GM12878 (cell line): Measurements from ENCODE around the gene TSC22D4. TPM values are rescaled to one million over a fixed set of nuclear protein-coding genes. Genes with fewer than 3 reads are reported as not detected.

Experiments used
- BMI1 ChIP-seq: fragments of 450-650 bp; IDR thresholded peaks from 2 replicates; pipeline ENCODE4 v1.6.1; 2016; ENCODE audit warnings: mild to moderate bottlenecking, moderate library complexity, borderline replicate concordance
- EP300 ChIP-seq, 2 experiments: fragments of 150-350 bp in 1 of 2; IDR thresholded peaks; 2 replicates each; pipeline ENCODE4 v1.6.1; 2011 to 2012; ENCODE audit warnings: low read depth in 2 of 2, low read length in 2 of 2, borderline replicate concordance in 1 of 2, improper control_type of control experiment in 1 of 2, inconsistent platforms in 1 of 2; ENCODE audit not compliant: control insufficient read depth in 1 of 2
- EZH2 ChIP-seq: IDR thresholded peaks from 2 replicates; pipeline ENCODE4 v1.6.1; 2012; ENCODE audit warnings: low read depth, mild to moderate bottlenecking, control low read depth, inconsistent platforms, low read length, borderline replicate concordance; ENCODE audit not compliant: control insufficient read depth
- LARP7 ChIP-seq: fragments of 450-650 bp; IDR thresholded peaks from 2 replicates; pipeline ENCODE4 v1.6.1; 2017; ENCODE audit warnings: mild to moderate bottlenecking
- MEF2B ChIP-seq: fragments of 450-650 bp; IDR thresholded peaks from 2 replicates; pipeline ENCODE4 v1.6.1; 2018; ENCODE audit warnings: mild to moderate bottlenecking, moderate library complexity; ENCODE audit not compliant: partially characterized antibody, poor library complexity, severe bottlenecking
- MYB ChIP-seq: fragments of 150-350 bp; IDR thresholded peaks from 2 replicates; pipeline ENCODE4 v1.6.1; 2014; ENCODE audit warnings: mild to moderate bottlenecking, low read depth, low read length, borderline replicate concordance
- PAX8 ChIP-seq: fragments of 450-650 bp; IDR thresholded peaks from 2 replicates; pipeline ENCODE4 v1.6.1; 2017; ENCODE audit warnings: mild to moderate bottlenecking, moderate library complexity
- RUNX3 ChIP-seq: IDR thresholded peaks from 2 replicates; pipeline ENCODE4 v1.6.1; 2012; ENCODE audit warnings: low read length, inconsistent platforms
- SRF ChIP-seq, 2 experiments: IDR thresholded peaks; 2 replicates each; pipeline ENCODE4 v1.6.1; 2011; ENCODE audit warnings: low read depth in 2 of 2, low read length in 2 of 2, mild to moderate bottlenecking in 1 of 2, moderate library complexity in 1 of 2
- SUZ12 ChIP-seq: fragments of 200-600 bp; sonication (generic); IDR thresholded peaks from one replicate; pipeline ENCODE4 v1.6.1; 2018; ENCODE audit warnings: antibody characterized with exemption, mild to moderate bottlenecking; ENCODE audit not compliant: unreplicated experiment
- ZNF274 ChIP-seq: IDR thresholded peaks from one replicate; pipeline ENCODE4 v1.8.0; 2011; ENCODE audit not compliant: insufficient read length, insufficient read depth
- ZSCAN29 ChIP-seq: fragments of 450-650 bp; IDR thresholded peaks from 2 replicates; pipeline ENCODE4 v1.6.1; 2017; ENCODE audit warnings: mild to moderate bottlenecking, moderate library complexity
- polyA plus RNA-seq, 11 experiments: library from polyadenylated mRNA; depleted of rRNA in 4 of 11; unstranded in 6 of 11; stranded (reverse) in 5 of 11; fragments of >200 nt; fragmentation: Nextera tagmentation in 4 of 11; fragmentation: Illumina TruSeq in 1 of 11; extraction: Ambion mirVana in 4 of 11; extraction: Trizol in 1 of 11; gene quantifications; 1 replicate in 1 of 11; 2 replicates in 10 of 11; pipeline versions ENCODE4 v1.2.1 to v1.2.3, GENCODE V29; 2011 to 2016; ENCODE audit warnings: inconsistent platforms in 2 of 11, missing spikeins in 2 of 11, low read depth in 1 of 11
- total RNA-seq, 4 experiments: library from RNA; depleted of rRNA in 3 of 4; stranded (reverse); fragments of >200 nt in 3 of 4; fragmentation: Illumina TruSeq in 1 of 4; extraction: Trizol in 1 of 4; gene quantifications; 2 replicates each; pipeline versions ENCODE4 v1.2.1 to v1.2.3, GENCODE V29; 2013 to 2021
- TF ChIP-seq, protein P1 (sequence below): IDR thresholded peaks from 2 replicates; pipeline ENCODE4 v1.6.1; 2011; ENCODE audit warnings: mild to moderate bottlenecking, low read depth, low read length, moderate library complexity; ENCODE audit not compliant: insufficient replicate concordance
- TF ChIP-seq, protein P2 (sequence below): IDR thresholded peaks from 2 replicates; pipeline ENCODE4 v1.6.1; 2011; ENCODE audit warnings: low read depth, low read length, improper control_type of control experiment, borderline replicate concordance
- TF ChIP-seq, protein P3 (sequence below): fragments of 450-650 bp; IDR thresholded peaks from 2 replicates; pipeline ENCODE4 v1.6.1; 2014; ENCODE audit warnings: mild to moderate bottlenecking
- TF ChIP-seq, protein P4 (sequence below): IDR thresholded peaks from 2 replicates; pipeline ENCODE4 v1.6.1; 2012; ENCODE audit warnings: low read depth, low read length, improper control_type of control experiment
- TF ChIP-seq, protein P5 (sequence below): IDR thresholded peaks from 2 replicates; pipeline ENCODE4 v1.6.1; 2011; ENCODE audit warnings: borderline replicate concordance, low read depth, mild to moderate bottlenecking, moderate library complexity, low read length; ENCODE audit not compliant: insufficient read depth, poor library complexity, severe bottlenecking
- TF ChIP-seq, protein P6 (sequence below): fragments of 450-650 bp; IDR thresholded peaks from 2 replicates; pipeline ENCODE4 v1.6.1; 2017; ENCODE audit warnings: mild to moderate bottlenecking

The TSC22D4 gene
- total and polyA plus RNA-seq, 10 of the 15 experiments (the other 5 are each of a cell fraction or from before 2014, with no cell fraction given), result 0.50 to 65.7 (median 24.4) TPM

DNA sequence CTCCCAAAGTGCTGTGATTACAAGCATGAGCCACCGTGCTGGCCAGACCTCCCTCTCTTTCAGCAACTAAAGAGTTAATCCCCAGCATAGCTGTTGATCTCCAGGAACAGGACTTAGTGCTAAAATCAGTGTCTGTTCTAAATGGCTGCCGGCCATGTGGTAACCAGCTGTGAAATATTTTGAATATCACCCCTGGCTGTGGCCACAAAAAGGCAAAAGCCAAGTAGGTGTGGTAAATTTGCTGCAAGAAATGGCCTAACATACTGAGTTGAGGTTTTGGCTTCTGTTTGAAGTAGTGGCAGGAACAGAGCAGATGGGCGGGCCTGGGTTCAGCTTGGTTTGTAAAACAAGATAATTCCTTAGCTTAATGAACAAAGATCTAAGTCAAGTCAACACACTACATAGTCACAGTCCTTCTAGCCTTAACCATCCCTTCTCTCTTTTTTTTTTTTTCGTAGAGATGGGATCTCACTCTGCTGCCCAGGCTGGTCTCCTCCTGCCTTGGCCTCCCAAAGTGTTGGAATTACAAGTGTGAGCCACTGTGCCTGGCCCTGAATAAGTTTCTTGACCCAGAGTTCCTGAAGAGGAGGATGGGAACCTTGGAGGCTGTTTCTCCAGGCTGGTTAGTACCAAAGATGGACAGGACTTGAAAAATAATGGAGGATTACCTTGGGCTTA is 37.3 kb upstream of the TSC22D4 start (continued):
- no peak for TF ChIP-seq BMI1
- no peak for TF ChIP-seq ZSCAN29
- TF ChIP-seq, protein P1, sequence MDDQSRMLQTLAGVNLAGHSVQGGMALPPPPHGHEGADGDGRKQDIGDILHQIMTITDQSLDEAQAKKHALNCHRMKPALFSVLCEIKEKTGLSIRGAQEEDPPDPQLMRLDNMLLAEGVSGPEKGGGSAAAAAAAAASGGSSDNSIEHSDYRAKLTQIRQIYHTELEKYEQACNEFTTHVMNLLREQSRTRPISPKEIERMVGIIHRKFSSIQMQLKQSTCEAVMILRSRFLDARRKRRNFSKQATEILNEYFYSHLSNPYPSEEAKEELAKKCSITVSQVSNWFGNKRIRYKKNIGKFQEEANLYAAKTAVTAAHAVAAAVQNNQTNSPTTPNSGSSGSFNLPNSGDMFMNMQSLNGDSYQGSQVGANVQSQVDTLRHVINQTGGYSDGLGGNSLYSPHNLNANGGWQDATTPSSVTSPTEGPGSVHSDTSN, result no peak
- peak; percentile 96 for TF ChIP-seq RUNX3
- TF ChIP-seq, protein P2, sequence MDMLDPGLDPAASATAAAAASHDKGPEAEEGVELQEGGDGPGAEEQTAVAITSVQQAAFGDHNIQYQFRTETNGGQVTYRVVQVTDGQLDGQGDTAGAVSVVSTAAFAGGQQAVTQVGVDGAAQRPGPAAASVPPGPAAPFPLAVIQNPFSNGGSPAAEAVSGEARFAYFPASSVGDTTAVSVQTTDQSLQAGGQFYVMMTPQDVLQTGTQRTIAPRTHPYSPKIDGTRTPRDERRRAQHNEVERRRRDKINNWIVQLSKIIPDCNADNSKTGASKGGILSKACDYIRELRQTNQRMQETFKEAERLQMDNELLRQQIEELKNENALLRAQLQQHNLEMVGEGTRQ, result no peak
- TF ChIP-seq, protein P3, sequence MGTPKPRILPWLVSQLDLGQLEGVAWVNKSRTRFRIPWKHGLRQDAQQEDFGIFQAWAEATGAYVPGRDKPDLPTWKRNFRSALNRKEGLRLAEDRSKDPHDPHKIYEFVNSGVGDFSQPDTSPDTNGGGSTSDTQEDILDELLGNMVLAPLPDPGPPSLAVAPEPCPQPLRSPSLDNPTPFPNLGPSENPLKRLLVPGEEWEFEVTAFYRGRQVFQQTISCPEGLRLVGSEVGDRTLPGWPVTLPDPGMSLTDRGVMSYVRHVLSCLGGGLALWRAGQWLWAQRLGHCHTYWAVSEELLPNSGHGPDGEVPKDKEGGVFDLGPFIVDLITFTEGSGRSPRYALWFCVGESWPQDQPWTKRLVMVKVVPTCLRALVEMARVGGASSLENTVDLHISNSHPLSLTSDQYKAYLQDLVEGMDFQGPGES, result no peak
- no peak for TF ChIP-seq PAX8
- no peak for TF ChIP-seq MYB
- TF ChIP-seq ZNF274, result no peak
- TF ChIP-seq, protein P4, sequence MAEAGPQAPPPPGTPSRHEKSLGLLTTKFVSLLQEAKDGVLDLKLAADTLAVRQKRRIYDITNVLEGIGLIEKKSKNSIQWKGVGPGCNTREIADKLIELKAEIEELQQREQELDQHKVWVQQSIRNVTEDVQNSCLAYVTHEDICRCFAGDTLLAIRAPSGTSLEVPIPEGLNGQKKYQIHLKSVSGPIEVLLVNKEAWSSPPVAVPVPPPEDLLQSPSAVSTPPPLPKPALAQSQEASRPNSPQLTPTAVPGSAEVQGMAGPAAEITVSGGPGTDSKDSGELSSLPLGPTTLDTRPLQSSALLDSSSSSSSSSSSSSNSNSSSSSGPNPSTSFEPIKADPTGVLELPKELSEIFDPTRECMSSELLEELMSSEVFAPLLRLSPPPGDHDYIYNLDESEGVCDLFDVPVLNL, result no peak
- TF ChIP-seq LARP7, result no peak
- TF ChIP-seq SRF (IDR thresholded peaks at IDR 0.05; ENCODE audit: low read depth in 2 of 2, low read length in 2 of 2), result no peak
- TF ChIP-seq, protein P5, sequence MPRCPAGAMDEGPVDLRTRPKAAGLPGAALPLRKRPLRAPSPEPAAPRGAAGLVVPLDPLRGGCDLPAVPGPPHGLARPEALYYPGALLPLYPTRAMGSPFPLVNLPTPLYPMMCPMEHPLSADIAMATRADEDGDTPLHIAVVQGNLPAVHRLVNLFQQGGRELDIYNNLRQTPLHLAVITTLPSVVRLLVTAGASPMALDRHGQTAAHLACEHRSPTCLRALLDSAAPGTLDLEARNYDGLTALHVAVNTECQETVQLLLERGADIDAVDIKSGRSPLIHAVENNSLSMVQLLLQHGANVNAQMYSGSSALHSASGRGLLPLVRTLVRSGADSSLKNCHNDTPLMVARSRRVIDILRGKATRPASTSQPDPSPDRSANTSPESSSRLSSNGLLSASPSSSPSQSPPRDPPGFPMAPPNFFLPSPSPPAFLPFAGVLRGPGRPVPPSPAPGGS, result no peak
- TF ChIP-seq SUZ12, result no peak
- peak; percentile 59 for TF ChIP-seq MEF2B
- TF ChIP-seq EZH2, result no peak
- TF ChIP-seq, protein P6, sequence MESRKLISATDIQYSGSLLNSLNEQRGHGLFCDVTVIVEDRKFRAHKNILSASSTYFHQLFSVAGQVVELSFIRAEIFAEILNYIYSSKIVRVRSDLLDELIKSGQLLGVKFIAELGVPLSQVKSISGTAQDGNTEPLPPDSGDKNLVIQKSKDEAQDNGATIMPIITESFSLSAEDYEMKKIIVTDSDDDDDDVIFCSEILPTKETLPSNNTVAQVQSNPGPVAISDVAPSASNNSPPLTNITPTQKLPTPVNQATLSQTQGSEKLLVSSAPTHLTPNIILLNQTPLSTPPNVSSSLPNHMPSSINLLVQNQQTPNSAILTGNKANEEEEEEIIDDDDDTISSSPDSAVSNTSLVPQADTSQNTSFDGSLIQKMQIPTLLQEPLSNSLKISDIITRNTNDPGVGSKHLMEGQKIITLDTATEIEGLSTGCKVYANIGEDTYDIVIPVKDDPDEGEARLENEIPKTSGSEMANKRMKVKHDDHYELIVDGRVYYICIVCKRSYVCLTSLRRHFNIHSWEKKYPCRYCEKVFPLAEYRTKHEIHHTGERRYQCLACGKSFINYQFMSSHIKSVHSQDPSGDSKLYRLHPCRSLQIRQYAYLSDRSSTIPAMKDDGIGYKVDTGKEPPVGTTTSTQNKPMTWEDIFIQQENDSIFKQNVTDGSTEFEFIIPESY, result no peak
- TF ChIP-seq EP300 (IDR thresholded peaks at IDR 0.05; ENCODE audit: borderline replicate concordance in 1 of 2, control insufficient read depth in 1 of 2, low read depth in 2 of 2, low read length in 2 of 2), result peak in 1 of 2 experiments; percentile 55; a peak in 1 of 4 replicates
